Activated CD8-positive, alpha-beta memory T cell treated with anti-CD3 and anti-CD28 coated beads, Interleukin-2, amount 50 U/mL, for 1 hour (primary cell): ENCODE data around the gene RPS21.
"Not testable (repeated sequence)": the region's sequence is repeated elsewhere in the genome, so short reads cannot be mapped to it uniquely, and the experiment has no call there.

Experiments
- DNase-seq: peaks from one replicate; pipeline ENCODE4 v3.0.0-alpha.2; 2020; ENCODE audit errors: extremely low read depth

RPS21 gene

GRCh38 chr20:62425281-62426058 lies 38.6 kb downstream of the RPS21 start:
- no peak for DNase-seq

- not testable (repeated sequence) for DNase-seq
These were observed 39.1 kb downstream of the RPS21 start for GRCh38 chr20:62426059-62426348.

GRCh38 chr20:62426699-62427131 lies 39.8 kb downstream of the RPS21 start:
- DNase-seq = no peak

DNA sequence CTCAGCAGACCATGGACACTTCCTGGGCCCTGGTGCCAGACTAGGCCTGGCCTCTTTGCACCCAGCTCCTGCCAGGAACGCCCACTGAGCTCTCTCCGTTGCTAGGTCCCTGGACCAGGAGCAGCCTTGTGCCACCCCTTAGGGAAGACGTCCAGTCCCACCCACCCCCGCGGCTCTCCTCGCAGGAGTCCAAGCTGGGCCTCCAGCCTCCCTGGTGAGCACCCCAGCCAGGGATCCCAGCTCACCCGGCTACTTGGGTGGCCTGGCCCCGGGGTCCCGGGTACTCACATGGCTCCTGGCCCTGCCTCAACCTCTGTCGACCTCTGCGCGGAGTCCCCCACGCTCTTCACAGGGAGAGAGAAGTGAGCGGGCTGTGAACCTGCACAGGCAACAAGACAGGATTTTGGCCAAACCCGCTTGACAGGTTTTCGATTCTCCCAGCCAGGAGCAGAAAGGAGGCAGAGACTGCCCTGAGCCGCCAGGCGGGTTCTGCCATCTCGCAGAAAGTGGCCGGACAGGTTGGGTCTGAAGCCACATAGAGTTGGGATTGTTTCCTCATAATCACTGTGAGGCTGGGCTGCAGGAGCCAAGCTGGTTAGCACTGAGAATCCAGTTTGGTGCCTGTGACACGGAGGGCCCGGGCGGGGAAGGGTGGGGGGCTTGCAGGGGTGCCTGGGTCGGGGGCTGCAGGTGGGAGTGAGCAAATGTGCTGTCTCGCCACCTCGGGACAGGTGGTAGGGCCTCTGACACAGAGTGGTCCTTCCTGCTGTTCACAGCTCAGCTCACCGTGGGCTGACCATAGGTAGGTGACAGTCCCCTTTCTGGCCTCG lies 40.5 kb downstream of the RPS21 start, which contains the start of gene RBBP8NL:
RBBP8NL (minus strand) TSS at position 368 of the 830 bp plus-strand sequence. CDS start 7,892 bp downstream, outside the sequence.
- DNase-seq = no peak

GRCh38 chr20:62428002-62428372 lies 41.1 kb downstream of the RPS21 start:
- DNase-seq = no peak

- DNase-seq = no peak
These were observed 41.7 kb downstream of the RPS21 start for GRCh38 chr20:62428396-62429295.

DNA sequence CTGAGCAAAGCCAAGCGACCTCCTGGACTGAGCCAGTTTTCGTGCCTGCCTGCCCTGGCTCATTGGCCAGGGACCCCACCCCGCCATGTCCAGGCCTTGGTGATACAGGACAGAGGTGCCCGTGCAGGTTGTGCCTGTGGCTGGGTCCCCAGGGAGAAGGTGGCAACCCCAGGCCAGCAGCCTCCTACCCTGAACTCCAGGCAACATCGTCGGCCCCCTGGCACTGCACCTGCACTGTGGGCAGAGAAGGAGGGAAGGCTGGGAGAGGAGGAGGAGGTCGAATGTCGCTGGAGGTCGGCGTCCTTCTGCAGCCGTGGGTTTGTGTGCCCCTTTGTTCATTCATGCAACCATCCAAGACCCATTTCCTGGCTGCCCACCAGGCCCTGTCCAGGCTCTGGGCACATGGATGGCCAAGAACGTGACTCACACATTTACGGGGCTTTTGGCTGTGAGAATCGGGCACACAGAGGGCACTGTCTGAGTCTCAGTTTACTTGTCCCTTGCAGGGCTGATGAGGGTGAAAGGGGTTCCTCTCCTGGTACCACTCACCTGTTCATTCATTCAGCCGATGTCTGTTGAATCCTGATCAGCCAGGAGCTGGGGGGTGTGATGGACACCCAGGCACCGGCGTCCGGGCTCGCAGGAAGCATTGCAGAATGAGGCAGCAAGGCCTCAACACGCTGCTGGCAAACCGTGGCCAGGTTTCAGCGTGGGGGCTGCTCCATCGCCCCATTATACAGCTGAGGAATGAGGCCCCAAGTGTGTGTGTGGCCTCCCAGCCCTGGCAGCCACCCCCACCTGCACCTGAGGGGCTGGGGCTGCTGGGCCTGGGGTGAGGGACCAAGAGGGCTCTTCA lies 42.8 kb downstream of the RPS21 start:
- no peak for DNase-seq

- DNase-seq = no peak
These were observed 43.5 kb downstream of the RPS21 start for GRCh38 chr20:62430311-62430853.

DNA sequence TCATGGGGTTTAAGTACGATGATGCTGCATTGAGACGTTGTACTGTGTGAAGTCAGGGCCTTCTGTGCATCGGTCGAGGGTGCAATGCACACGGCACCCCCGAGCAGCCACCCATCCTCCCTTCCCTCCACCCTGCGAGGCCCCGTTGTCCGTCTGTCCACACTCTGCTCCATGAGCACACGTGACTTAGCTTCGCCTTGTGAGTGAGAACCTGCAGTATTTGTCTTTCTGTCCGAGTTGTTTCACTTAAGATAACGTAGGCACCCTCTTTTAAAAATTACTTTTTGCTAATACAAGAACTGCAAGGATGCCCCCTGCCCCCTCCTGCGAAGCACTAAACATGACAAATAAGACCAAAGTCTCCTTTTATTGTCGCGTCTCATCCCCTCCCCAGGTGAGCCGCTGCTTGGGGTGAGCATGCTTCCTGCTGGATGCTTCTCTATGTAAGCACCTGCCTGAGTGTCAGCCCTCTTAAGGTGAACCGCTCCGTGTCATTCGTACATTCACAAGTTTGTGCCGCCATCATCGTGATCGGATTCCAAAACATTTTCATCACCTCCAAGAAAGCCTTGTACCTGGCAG lies 44.1 kb downstream of the RPS21 start:
- DNase-seq = no peak

DNA sequence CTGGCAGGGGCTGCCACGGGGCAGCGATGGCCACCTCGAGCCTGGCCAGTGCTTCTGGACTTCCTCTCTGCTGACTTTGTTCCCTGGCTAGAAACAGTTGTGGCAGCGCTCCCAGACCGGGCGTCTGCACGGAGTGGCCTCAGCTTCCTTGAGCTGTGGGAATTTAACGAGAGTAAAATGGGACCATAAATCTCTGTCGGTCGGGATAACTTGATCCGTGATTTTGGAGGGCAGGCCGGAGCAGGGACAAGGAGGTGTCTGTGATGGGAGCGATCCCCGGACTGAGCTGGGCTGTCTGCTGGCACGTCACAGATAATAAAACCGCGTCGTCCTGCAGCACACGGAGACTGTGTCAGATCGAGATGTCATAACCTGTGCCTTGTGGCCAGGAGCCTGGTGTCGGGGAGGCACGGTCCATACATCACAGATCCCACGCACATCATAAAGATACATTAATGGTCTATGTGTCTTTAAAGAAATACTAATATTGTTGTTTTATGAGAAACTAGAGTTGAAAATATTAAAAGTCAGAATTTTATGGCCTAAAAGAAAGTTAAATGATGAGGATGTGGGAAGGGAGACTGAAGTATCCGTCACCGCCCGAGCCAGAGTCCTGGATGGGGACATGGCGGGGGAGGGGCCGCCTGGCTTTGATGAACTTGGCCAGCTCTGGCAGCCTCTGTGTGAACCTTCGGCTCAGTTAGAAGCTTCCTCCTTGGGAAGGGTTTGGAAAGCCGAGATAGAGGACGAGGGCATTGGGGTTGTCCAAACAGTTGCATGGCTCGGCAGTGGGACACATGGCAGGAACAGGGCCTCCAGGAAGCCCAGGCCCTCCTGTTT lies 47.0 kb downstream of the RPS21 start:
- DNase-seq = no peak

DNA sequence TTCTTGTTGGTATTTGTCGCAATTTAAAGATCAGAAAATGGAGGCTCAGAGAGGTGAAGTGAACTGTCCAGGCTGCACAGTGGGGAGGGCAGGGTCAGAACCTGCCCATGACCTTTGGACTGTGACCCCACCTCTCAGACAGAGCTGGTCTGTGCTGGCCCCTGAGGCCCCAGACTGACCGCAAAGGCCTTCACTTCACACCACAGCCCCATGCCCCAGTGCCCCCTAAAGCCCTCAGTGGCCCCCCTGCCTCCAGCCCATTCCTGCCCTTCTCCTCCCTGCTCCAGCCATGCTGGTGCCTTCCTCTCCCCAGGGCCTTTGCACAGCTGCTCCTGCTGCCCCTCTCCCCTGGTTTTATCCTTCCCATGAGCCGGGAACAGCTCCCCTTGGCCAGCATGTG lies 49.8 kb downstream of the RPS21 start:
- no peak for DNase-seq

GRCh38 chr20:62437496-62437895 lies 50.6 kb downstream of the RPS21 start:
- no peak for DNase-seq

DNA sequence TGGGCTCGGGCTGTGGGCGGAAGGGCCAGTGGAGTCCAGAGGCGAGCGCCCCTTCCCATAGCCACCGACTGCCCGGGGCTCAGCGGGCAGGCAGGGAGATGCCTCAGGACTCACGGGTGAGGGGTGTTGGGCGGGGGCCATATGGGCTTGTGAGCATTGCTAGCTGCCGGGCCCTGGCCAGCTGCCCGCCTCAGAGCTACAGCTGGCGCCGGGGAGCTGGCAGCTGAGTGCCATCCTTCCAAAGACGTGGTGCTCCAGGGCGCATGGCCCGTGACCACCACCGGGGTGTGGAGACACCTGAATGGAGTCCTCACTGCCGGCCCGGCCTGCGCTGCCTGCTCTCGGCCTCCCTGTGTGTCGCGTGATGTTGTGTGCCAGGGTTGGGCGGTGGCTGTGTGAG lies 51.0 kb downstream of the RPS21 start:
- no peak for DNase-seq
